Right cardiac atrium (tissue), 5 donors: ENCODE results near the gene CLDN4. TPM values are rescaled to one million over a fixed set of nuclear protein-coding genes. Genes with fewer than 3 reads are reported as not detected.

Experiments used
- ATAC-seq, 2 donors: fragments of 200-7000 bp; cut with Tn5 transposase; one replicate each; pipeline versions ENCODE4 v1.8.0 to v1.9.1; 2020; ENCODE audit warnings: moderate library complexity in 2 of 2, mild to moderate bottlenecking in 1 of 2
- DNase-seq, 3 donors: peaks; one replicate each; pipeline ENCODE4 v3.0.0-alpha.2; 2020
- H3K27ac ChIP-seq: one replicate; pipeline ENCODE4 v1.5.1; 2013; ENCODE audit warnings: mild to moderate bottlenecking, low read length, control low read depth, moderate library complexity
- H3K27me3 ChIP-seq: one replicate; pipeline ENCODE4 v1.6.1; 2013; ENCODE audit not compliant: control insufficient read depth, insufficient read depth
- H3K4me1 ChIP-seq: one replicate; pipeline ENCODE4 v1.6.1; 2013; ENCODE audit warnings: low read length; ENCODE audit not compliant: control insufficient read depth, insufficient read depth
- H3K4me3 ChIP-seq: one replicate; pipeline ENCODE4 v1.5.1; 2013; ENCODE audit warnings: low read length, control low read depth
- H3K9me3 ChIP-seq: one replicate; pipeline ENCODE4 v1.6.1; 2013; ENCODE audit warnings: low read length; ENCODE audit not compliant: control insufficient read depth
- WGBS: extraction: QIAGEN DNeasy Blood & Tissue Kit; methylation state at CpG from one replicate; pipeline ENCODE4 v1.1.7; 2013; 5-methylcytosine and 5-hydroxymethylcytosine counted together
- intact Hi-C, 4 donors: fragments of 100-400 bp; cut with DNase I; formaldehyde crosslinking; loops; one replicate each; pipeline versions ENCODE4 v1.11.0 to v1.14.0; 2022 to 2023
- polyA plus RNA-seq: library from polyadenylated mRNA; stranded (reverse); fragments of 200-250 nt; gene quantifications from one replicate; pipeline ENCODE4 v1.2.3, GENCODE V29; 2013
- total RNA-seq, 4 donors: library from RNA; stranded (reverse); fragmentation: NEBNext Ultra II Directional; extraction: Animal tissue kit (Norgen Biotek cat#: 25700); gene quantifications; one replicate each; pipeline ENCODE4 v1.2.1, GENCODE V29; 2021
- donor health status: healthy with polysubstance abuse.
- donor health status: DM: no; HTN: yes; CAD: no.
- donor health status: DM: no; HTN: no; CAD: no.
- donor health status: DM: no; HTN: yes; CAD: no; lungs with severe emphysema.
- donor health status: DM: yes; HTN: yes; CAD: no.

CLDN4 gene
- total and polyA plus RNA-seq, 5 donors, result 0.09 to 0.23 (median 0.14) TPM; not detected in 2

DNA sequence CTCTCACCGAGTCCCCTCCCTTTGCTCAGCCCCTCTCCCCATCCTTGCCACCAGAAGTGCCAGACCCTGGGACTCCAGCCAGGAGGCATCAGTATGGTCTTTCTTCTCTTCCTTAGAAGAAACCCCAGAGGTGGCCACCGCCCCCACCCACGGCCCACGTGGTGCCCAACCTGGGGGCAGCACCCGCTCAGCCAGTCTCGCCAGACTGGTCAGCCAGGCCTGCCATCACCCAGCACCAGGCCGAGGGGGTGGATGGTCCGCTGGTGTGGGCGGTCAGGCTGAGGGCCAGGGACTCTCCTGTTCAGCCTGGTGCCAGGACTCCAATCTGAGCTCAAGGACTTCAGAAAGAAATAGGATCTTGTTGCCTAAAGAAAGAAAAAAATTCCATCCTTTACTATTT is 5.8 kb upstream of the CLDN4 start:
- intact Hi-C loops, result no loop called here
- H3K27ac ChIP-seq, result no peak overlapping the region
- no peak overlapping the region for H3K4me3 ChIP-seq
- H3K9me3 ChIP-seq, result no peaks in the 10 kb centered on the region
- 85% methylated on average over 9 of the region's 9 CpGs for WGBS
- no peaks in the 10 kb centered on the region for H3K27me3 ChIP-seq
- ATAC-seq, result no peak
- no peaks in the 10 kb centered on the region for H3K4me1 ChIP-seq
- DNase-seq, result no peak

DNA sequence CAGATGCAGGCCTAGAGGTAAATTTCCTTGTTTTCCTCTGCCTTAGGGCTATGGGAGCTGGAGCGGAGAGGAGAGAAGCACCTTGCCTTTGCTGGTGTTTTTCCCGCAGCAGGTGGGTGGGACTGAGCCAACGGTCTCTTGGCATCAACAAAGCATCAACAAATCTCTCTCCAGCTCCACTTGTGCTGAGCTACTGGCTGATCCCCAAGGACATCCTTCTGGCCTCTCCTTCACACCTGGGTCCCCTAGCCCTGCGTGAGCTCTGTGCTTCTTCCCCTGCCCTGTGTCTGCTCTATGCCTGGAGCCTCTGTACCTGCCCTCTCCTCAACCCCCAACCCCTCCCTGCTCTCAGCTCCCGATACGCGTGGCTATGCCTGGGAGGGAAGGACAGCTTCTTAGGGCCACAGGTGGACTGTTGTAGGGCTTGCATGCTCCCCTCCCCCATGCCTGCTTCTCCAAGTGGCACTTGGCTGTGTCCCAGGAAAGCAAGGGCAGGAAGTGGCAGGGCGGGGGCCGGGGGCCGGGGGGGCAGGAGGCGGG is 3.2 kb upstream of the CLDN4 start:
- intact Hi-C loops, result no loop called here
- WGBS, result 29% methylated on average over 11 of the region's 11 CpGs
- no peaks in the 10 kb centered on the region for H3K9me3 ChIP-seq
- H3K4me1 ChIP-seq, result no peaks in the 10 kb centered on the region
- H3K27me3 ChIP-seq, result no peaks in the 10 kb centered on the region
- no peak overlapping the region for H3K4me3 ChIP-seq
- ATAC-seq (no peak), DNase-seq (peak in 1 of 3 donors; percentile 66)
- no peak overlapping the region for H3K27ac ChIP-seq

DNA sequence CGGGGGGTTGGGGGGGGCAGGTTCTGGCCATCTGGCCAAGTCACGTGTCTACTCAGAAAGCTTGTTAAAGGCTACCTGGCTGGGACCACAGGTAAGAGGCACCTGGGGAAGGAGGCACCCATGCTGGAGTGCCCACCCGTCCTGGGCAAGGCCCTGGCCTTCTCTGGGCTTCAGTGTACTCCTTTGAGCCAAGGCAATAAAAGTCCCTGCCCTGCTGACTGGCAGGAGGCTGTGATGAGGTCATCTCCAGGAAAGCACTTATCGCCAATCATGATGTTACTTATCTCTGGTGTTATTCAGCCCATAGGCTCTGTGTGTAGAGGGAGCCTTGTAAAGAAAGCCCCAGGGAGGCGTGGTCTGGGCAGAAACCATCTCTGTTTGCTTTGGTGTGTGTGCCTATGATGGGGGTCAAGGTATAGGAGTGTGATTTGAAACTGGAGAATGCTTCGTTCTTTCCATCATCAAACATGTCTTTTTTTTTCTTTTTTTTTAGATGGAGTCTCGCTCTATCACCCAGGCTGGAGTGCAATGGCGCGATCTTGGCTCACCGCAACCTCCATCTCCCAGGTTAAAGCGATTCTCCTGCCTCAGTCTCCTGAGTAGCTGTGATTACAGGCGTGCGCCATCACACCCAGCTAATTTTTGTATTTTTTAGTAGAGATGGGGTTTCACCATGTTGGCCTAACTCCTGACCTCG is 2.5 kb upstream of the CLDN4 start:
- DNase-seq (no peak), ATAC-seq (peak; percentile 49 to 65)
- H3K4me3 ChIP-seq, result no peak overlapping the region
- H3K27me3 ChIP-seq, result no peaks in the 10 kb centered on the region
- no peaks in the 10 kb centered on the region for H3K4me1 ChIP-seq
- H3K27ac ChIP-seq, result no peak overlapping the region
- intact Hi-C loops, result no loop called here
- no peaks in the 10 kb centered on the region for H3K9me3 ChIP-seq
- WGBS, result 65% methylated on average over 14 of the region's 14 CpGs

DNA sequence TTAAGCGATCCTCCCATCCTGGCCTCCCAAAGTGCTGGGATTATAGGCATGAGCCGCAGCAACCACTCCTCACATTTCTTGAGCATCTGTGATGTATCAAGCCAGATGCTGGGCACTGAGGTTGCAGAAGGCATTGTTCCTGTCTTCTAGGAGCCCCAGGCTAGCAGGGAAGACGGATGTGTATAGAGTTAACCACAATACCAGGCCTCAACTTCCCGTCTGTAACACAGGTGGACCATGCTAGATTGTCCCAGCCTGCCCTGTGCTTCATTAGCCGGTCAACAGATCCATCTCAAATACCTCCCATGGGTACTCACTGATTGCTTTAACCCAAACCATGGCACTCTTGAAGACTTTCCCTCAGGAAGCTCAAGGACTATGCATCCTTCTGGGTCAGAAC is 1.8 kb upstream of the CLDN4 start:
- no peaks in the 10 kb centered on the region for H3K4me1 ChIP-seq
- no peak for ATAC-seq
- no peaks in the 10 kb centered on the region for H3K27me3 ChIP-seq
- intact Hi-C loops, result no loop called here
- no peak overlapping the region for H3K4me3 ChIP-seq
- no peak for DNase-seq
- no peak overlapping the region for H3K27ac ChIP-seq
- H3K9me3 ChIP-seq, result no peaks in the 10 kb centered on the region
- WGBS, result 92% methylated on average over 5 of the region's 5 CpGs

DNA sequence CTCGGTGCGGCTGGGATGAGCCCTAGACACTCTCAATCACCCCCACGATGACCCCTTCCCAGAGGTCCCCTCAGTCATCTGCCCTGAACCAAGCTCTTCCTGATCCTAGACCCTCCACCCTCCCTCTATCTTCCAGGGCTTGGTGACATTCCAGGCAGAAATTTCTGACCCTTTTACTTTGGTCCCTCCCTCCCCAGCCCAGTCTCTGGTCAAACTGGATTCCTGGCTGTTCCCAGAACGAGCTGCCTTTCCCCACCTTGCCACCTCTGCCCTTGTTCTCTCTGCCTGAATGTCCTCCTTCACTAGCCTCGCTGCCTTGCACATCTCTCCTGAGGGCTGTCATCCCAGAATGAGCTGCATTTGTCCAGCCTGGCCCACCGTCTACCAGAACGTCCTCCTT is 1.3 kb upstream of the CLDN4 start:
- WGBS, result 40% methylated on average over 7 of the region's 7 CpGs
- H3K9me3 ChIP-seq, result no peaks in the 10 kb centered on the region
- DNase-seq (no peak), ATAC-seq (no peak)
- H3K27me3 ChIP-seq, result no peaks in the 10 kb centered on the region
- no peak overlapping the region for H3K4me3 ChIP-seq
- H3K4me1 ChIP-seq, result no peaks in the 10 kb centered on the region
- H3K27ac ChIP-seq, result no peak overlapping the region
- intact Hi-C loops, result no loop called here

DNA sequence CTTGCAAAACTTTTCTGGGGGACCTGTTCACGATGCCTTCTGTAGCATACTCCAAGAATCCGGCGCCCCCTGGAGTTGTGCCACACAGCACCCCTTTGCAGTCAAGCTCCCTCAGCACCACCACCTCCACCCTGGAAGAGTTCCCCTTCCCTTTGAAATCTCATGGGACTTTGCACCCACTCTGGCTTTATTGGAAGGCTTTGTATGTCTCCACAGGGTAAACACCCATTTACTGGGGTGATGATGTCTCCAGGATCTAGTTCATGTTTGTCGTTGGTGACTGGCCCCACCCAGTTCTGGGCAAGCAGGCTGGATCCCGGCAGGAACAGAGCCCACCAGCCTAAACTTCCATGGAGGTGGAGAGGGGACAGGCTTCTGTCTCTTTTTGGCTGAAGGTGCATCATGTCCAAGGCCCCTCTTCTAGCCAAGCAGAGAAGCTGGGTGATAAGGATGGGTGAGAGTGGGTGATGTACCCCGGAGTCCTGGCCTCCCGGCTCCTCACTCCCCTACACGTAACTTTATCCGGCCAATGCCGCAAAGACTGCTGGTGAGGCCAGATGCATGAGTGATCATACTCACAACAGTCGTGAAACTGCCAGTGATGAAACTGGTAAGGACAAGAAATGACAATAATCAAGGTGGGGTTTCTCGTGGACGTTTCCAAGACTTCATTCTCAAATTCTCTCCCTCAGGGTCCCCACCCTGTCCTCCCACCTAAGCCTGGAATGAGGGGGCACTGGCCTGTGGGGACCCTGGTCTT is 695 bp upstream of the CLDN4 start:
- intact Hi-C loops, result no loop called here
- H3K27ac ChIP-seq, result no peak overlapping the region
- H3K4me3 ChIP-seq, result no peak overlapping the region
- 71% methylated on average over 13 of the region's 13 CpGs for WGBS
- H3K27me3 ChIP-seq, result no peaks in the 10 kb centered on the region
- H3K4me1 ChIP-seq, result no peaks in the 10 kb centered on the region
- ATAC-seq (no peak), DNase-seq (no peak)
- no peaks in the 10 kb centered on the region for H3K9me3 ChIP-seq

DNA sequence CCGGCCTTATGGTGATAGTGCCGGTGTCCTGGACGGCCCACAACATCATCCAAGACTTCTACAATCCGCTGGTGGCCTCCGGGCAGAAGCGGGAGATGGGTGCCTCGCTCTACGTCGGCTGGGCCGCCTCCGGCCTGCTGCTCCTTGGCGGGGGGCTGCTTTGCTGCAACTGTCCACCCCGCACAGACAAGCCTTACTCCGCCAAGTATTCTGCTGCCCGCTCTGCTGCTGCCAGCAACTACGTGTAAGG is 713 bp downstream of the CLDN4 start:
- no peaks in the 10 kb centered on the region for H3K4me1 ChIP-seq
- no peaks in the 10 kb centered on the region for H3K27me3 ChIP-seq
- no peak overlapping the region for H3K4me3 ChIP-seq
- 80% methylated on average over 16 of the region's 16 CpGs for WGBS
- DNase-seq (no peak), ATAC-seq (no peak)
- H3K27ac ChIP-seq, result no peak overlapping the region
- H3K9me3 ChIP-seq, result no peaks in the 10 kb centered on the region
- intact Hi-C loops, result no loop called here

DNA sequence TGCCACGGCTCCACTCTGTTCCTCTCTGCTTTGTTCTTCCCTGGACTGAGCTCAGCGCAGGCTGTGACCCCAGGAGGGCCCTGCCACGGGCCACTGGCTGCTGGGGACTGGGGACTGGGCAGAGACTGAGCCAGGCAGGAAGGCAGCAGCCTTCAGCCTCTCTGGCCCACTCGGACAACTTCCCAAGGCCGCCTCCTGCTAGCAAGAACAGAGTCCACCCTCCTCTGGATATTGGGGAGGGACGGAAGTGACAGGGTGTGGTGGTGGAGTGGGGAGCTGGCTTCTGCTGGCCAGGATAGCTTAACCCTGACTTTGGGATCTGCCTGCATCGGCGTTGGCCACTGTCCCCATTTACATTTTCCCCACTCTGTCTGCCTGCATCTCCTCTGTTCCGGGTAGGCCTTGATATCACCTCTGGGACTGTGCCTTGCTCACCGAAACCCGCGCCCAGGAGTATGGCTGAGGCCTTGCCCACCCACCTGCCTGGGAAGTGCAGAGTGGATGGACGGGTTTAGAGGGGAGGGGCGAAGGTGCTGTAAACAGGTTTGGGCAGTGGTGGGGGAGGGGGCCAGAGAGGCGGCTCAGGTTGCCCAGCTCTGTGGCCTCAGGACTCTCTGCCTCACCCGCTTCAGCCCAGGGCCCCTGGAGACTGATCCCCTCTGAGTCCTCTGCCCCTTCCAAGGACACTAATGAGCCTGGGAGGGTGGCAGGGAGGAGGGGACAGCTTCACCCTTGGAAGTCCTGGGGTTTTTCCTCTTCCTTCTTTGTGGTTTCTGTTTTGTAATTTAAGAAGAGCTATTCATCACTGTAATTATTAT is 1.2 kb downstream of the CLDN4 start:
- DNase-seq (peak in 1 of 3 donors; percentile 40), ATAC-seq (peak; percentile 10 to 49)
- no peaks in the 10 kb centered on the region for H3K27me3 ChIP-seq

DNA sequence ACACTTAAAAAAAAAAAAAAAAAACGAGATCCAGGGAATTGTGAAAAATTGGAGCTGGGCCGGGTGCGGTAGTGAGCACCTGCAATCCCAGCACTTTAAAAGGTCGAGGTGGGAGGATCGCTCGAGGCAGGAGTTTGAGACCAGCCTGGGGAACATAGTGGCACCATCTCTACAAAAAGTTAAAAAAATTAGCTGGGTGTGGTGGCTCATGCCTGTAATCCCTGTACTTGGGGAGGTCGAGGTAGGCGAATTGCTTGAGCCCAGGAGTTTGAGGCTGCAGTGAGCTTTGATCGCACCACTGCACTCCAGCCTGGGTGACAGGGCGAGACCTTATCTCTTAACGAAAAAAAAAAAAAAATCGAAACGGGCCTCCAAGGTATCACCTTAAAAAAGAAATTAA is 2.0 kb downstream of the CLDN4 start:
- H3K27me3 ChIP-seq, result no peaks in the 10 kb centered on the region
- no peak for DNase-seq
- no peaks in the 10 kb centered on the region for H3K9me3 ChIP-seq
- no peak overlapping the region for H3K27ac ChIP-seq
- H3K4me3 ChIP-seq, result no peak overlapping the region
- H3K4me1 ChIP-seq, result no peaks in the 10 kb centered on the region
- no peak for ATAC-seq
- intact Hi-C loops, result no loop called here
- WGBS, result 78% methylated on average over 13 of the region's 13 CpGs

More for the DNA sequence above, 1.2 kb downstream of the CLDN4 start:
- intact Hi-C loops, result no loop called here
- Histone ChIP-seq H3K27ac (no peak overlapping the region), H3K4me3 (no peak overlapping the region), H3K4me1 (no peaks in the 10 kb centered on the region), H3K9me3 (no peaks in the 10 kb centered on the region)
- 59% methylated on average over 16 of the region's 16 CpGs for WGBS

DNA sequence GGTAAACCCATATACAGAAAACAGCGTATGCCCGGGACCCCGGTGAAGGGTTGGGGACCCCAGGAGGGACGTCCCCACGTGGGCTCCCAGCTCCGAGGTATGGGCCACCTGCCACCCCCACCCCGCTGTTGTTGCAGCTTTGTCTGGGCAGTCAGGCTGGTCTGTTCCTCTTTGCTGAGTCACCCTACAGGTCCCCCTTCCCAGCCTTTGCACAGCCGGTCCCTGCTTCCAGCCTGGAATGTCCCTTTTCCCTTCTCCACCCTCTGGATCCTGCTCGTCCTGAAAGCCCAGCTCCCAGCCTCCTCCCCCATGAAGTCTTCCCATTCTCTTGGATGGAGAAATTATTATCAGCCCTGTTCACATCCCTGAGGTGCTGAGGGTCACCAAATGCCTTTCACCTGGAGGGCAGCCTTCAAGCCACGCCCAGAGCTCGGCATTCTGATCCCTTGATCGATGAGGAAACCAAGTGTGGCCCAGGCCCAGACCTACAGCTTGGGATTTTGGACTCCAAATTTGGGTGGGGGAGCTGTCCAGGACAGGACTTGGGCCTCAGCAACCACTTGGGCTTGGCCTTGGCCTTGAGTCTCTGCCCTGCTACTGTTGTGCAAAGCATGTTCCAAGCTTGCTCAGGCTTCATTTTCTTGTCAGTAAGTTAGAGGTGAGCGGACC is 2.6 kb downstream of the CLDN4 start:
- Histone ChIP-seq H3K4me1 (no peaks in the 10 kb centered on the region), H3K4me3 (no peak overlapping the region), H3K27me3 (no peaks in the 10 kb centered on the region), H3K27ac (no peak overlapping the region), H3K9me3 (no peaks in the 10 kb centered on the region)
- ATAC-seq (peak in 1 of 2 donors; percentile 36), DNase-seq (no peak)
- WGBS, result 72% methylated on average over 13 of the region's 13 CpGs
- intact Hi-C loops, result no loop called here
